HG03520 (cell line): ENCODE data around the gene FGF9.

Experiments used
- ATAC-seq: cut with Tn5 transposase; IDR thresholded peaks from one replicate; pipeline ENCODE4 v1.9.1; 2021; ENCODE audit warnings: mild to moderate bottlenecking, moderate library complexity; ENCODE audit not compliant: unreplicated experiment

The FGF9 gene

GRCh38 chr13:21670883-21671619 lies at the start of gene FGF9:
Gene FGF9, plus strand, starts transcription at chr13:21671073. Its CDS starts 840 bp downstream, at chr13:21671913.
- peak; percentile 66 for ATAC-seq

DNA sequence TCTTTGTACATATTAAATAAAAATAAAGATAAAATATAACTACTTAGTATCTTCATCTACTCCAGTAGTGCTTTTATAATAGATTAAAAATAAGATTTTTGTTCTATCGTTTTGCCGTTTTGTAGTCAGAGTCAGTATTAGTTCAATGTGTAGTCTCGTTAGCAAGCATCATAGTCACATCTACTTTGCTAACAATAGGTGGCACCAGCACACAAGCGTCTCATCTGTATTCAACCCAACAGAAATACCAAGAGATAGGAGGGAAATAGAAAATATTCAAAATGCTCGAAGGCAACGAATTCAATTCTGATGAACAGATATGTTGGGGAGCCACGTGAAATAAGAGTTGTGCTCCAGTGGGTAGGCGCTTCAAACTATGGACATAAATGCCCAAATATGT lies 45.5 kb upstream of the FGF9 start:
- ATAC-seq, result no peak

DNA sequence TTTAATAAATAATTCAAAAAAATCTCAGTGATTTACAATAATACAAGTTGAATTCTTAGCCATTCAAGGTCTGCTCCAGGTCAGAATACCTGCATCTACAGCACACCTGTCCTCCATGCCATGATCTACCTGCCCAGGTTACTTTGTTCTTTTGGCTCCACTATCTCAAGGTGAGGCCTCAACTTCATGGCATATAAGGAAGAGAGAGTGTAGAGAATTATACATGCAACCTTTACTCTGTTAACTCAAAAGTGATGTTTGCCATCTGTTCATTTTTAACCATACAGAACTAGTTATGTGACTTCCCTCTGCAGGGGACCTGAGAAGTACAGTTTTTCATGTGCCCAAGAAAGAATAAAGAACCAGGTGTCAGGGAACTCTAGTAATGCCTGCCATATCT lies 38.7 kb upstream of the FGF9 start:
- no peak for ATAC-seq

DNA sequence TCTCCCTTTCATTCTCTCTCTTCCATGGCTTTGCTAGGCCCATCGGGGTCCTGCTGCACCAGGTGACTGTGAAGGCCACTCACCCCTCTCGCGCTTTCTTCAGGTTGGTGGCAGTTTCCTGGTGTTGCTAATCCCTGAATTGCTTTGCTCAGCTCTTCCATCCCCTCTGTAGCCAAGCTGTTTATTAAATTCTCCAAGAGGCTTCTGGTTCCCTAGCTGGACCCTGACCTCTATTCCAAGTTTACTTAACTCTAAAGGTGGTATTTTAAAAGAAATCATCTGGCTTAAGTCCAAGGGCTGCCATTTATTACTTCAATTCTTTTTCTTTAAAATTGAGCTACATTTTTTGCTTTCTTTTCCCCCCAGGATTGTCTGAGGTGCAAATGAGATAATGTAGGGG lies 34.2 kb upstream of the FGF9 start:
- no peak for ATAC-seq

- no peak for ATAC-seq
Measured at GRCh38 chr13:21637296-21637695, 33.6 kb upstream of the FGF9 start.

DNA sequence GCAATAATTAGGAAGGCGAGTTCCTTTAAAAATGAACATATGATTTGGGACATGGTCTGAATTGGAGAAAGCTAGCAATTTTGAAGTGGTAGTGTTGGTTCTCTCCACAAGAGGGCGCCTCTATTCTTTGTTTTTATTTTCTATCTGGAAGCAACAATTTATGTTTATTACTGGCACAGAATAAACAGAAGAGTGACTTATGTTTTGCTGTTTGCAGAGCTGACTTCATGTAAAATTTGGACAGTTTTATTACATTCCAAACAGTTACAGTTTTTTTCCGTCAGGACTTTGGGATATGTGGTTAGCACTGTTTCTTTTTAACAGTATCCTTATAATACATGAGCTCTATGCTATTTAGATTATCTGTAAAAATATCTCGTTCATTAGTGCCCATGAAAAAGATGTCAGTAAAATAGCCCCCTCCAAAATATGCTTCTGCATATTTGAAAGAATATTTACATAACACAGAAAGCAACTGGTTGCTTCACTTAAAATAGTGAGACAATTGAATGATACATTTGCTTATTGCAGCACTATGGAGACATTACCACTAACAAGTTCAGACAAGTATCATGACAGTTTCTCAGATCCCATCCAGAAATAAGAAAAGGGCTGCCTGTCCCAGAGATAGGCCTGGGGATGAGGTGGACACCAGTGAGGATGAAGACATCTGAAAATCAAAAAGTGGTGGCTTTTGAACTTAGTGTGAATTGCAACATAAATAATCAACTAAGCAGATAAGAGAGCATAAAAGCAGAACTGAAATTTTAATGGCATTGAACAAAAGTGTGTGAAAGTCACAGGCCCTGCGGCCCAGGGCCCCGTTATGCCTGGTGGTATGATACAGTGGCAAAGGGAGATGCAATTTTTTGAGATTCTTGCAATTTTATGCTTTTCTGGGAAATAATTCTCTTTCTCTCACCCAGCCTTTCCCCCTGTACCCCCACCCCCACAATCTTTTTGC lies 32.3 kb upstream of the FGF9 start:
- ATAC-seq, result no peak

DNA sequence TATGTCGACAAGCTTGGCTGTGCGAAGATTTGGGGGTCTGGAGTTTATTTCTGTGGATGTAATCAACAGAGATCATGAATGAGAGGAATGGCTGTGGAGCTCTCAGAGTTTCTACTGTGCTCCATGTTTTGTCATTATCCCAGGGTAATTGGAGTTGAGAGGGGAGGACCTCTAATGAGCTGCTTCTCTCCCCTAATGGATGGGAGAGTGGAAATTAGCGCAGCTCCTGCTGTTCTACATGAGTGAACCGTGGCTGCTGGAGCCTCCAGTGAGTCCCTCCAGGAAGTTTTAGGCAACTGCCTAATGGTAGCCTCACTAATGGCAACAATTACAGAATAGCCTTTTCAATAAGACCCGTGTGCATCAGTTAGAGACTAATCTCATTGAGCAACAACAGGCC lies 31.3 kb upstream of the FGF9 start:
- no peak for ATAC-seq

DNA sequence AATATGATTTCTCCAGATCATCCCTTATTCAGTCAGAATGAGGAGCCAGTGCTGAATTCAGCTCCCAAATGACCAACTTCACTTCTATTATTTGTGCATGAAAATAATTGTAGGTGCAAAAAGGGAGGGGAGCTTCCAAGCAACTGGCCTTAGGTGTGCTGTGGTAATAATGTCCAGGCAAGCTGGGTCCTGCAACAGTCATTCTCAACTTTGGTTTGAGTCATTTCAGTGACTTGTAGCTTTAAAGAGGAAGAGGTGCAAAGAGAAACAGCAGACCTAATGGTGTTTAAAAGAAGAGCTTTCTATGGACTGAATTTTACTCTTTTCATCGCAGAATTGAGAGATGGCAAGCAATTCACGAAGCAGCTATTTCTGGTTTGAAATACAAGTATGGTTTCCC lies 29.2 kb upstream of the FGF9 start:
- no peak for ATAC-seq

- ATAC-seq, result no peak
Measured at GRCh38 chr13:21657538-21657937, 13.3 kb upstream of the FGF9 start.

DNA sequence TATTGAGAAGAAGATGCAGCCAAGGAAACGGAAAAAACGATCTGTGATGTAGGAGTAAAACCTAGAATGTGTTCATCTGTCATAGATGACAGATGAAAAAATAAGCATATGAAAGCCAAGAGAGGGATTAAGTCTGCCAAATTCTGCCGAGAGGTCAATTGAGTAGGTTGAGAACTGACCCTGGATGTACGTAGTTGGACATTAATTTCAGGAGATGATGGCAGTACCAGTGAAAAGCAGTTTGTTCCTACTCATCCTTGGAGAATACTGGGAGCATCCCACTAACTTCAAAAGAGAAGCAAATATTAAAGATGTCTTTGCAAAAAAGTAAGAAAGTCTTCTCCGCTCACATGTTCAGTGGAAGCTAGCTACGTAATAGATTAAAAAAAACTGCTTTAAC lies 11.8 kb upstream of the FGF9 start:
- ATAC-seq, result no peak

DNA sequence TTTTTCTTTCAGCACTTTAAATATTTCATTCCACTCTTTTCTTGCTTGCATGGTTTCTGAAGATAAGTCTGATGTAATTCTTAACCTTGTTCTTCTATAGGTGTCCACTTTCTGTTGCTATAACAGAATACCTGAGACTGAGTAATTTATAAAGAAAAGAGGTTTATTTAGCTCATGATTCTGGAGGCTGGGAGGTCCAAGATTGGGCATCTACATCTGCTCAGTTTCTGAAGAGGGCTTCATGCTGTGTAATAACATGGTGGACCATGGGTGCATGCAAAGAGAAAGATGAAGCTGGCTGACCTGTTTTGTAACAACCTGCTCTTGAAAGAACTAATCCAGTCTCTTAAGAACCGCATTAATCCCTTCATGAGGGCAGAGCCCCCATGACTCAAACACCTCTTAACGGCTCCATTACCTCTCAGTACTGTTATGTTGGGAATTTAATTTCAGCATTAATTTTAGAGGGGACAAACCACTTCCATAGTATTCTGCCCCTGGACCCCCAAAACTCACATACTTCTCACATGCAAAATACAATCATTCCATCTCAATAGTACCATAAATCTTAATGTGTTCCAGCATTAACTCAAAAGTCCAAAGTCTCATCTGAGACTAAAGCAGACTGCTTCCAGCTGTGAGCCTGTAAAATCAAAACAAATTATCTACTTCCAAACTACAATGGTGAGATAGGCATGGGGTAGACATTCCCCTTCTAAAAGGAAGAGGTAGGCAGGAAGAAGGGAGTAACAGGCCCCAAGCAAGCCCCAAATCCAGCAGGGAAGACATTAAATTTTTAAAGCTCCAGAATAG lies 9.6 kb upstream of the FGF9 start:
- no peak for ATAC-seq

GRCh38 chr13:21663197-21663596 lies 7.7 kb upstream of the FGF9 start:
- ATAC-seq, result no peak

DNA sequence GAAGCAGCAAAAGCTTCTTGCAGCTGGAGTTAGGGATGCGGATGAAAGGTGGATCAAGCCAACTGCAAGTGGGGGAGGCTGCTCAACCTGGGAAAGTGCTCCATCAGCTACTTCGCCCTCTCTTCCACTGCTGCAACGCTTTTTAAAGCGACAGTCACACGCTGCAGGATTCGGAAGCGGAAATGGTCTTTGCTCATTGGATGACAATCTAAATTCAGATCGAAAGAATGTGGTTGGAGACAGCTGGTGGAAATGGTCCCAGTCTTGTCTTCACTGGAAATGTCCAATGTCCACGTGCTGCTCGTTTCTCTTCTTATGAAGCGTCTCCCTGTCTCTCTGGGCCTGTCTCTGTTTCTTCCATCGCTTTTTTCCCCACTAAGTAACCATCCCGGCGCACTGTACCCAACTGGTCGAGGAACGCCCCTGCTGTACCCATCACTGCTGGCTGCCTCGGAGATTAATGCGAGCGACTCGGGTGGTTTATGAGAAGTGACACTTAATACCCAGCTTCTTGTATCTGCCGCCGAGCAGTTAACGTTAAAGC lies 2.1 kb upstream of the FGF9 start:
- ATAC-seq, result no peak

DNA sequence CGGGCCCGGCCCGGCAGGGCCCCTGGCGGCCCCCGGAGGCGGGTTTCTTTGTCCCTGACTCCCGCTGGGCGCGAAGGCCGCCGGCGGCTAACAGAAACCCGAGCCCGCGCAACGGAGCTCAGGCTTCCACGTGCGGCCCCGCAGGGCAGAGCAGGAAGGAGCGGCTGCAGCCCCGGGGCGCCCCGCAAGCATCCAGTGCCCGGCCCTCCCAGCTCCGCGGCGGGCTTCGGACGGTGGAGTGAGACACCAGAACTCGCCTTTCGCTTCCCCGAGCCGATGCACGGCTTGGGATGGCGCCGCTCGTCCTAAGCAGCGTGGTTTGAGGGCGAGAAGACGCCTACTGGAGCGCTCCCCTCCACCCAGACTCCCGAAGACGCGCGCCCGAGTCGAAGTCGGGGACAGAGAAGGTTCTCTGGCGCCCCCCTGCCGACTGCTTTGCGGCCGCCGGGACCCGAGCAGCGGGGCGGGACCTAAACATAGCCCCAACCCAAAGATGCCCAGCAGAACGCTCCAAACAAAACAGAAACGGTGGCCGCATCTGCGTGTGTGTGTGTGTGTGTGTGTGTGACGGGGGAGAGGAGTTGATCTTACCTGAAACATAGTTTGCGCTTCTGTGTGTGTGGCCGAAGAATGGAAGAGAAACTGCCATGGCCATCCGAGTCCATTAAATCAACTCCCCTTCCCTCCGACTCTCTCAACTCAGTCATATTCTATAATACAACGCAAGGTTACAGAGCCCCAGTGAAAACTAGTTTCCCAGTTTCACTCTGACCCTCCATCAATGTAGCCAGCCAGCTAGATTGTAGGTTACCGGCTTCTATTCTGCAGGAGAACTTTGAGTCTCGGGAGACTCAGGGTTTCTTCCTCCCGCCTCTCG lies 629 bp upstream of the FGF9 start:
- peak; percentile 20 for ATAC-seq

DNA sequence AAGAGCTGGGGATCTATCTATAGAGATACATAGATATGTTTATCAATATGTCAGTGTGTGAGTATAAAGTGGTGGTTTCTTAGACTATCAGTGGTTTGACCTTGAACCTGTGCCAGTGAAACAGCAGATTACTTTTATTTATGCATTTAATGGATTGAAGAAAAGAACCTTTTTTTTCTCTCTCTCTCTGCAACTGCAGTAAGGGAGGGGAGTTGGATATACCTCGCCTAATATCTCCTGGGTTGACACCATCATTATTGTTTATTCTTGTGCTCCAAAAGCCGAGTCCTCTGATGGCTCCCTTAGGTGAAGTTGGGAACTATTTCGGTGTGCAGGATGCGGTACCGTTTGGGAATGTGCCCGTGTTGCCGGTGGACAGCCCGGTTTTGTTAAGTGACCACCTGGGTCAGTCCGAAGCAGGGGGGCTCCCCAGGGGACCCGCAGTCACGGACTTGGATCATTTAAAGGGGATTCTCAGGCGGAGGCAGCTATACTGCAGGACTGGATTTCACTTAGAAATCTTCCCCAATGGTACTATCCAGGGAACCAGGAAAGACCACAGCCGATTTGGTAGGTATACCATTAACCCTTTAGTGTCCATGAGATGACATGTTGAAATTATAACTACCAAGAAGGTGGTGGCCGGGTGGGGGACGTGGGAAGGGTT lies 880 bp downstream of the FGF9 start:
- no peak for ATAC-seq

- no peak for ATAC-seq
Measured at GRCh38 chr13:21672287-21672680, 1.4 kb downstream of the FGF9 start.

GRCh38 chr13:21672796-21673538 lies 2.1 kb downstream of the FGF9 start:
- ATAC-seq, result no peak

DNA sequence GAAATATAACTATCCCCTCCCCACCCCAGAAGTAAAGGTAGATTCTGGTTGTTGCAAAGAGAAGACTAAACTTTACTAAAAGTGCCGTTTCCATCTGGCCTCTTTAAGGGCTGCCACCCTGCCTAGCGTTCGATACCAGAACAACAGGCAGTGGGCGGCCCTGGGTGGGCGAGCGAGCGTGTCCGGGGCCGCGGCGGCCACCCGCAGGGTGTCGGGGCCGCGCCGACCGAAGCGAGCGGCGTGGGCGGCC lies 2.6 kb downstream of the FGF9 start:
- ATAC-seq, result peak; percentile 13
